Tibial nerve (tissue), 3 donors: ENCODE data around the gene IGF1R.

ENCODE experiments used
- POLR2A ChIP-seq, 2 donors: fragments of 450-650 bp; IDR thresholded peaks; one replicate each; pipeline ENCODE4 v1.6.1; 2017; ENCODE audit warnings: antibody characterized with exemption in 2 of 2, mild to moderate bottlenecking in 2 of 2, moderate library complexity in 2 of 2
- TF ChIP-seq, protein P1 (sequence below), 5 experiments: fragments of 200-600 bp in 3 of 5; fragments of 450-650 bp in 2 of 5; sonication (generic) in 3 of 5; IDR thresholded peaks; one replicate each; pipeline ENCODE4 v1.5.1; 2016 to 2019; ENCODE audit warnings: antibody characterized with exemption in 5 of 5, mild to moderate bottlenecking in 3 of 5, moderate library complexity in 2 of 5

GRCh38 chr15:98785807-98786621, 137.7 kb downstream of the IGF1R start:
- TF ChIP-seq, protein P1, sequence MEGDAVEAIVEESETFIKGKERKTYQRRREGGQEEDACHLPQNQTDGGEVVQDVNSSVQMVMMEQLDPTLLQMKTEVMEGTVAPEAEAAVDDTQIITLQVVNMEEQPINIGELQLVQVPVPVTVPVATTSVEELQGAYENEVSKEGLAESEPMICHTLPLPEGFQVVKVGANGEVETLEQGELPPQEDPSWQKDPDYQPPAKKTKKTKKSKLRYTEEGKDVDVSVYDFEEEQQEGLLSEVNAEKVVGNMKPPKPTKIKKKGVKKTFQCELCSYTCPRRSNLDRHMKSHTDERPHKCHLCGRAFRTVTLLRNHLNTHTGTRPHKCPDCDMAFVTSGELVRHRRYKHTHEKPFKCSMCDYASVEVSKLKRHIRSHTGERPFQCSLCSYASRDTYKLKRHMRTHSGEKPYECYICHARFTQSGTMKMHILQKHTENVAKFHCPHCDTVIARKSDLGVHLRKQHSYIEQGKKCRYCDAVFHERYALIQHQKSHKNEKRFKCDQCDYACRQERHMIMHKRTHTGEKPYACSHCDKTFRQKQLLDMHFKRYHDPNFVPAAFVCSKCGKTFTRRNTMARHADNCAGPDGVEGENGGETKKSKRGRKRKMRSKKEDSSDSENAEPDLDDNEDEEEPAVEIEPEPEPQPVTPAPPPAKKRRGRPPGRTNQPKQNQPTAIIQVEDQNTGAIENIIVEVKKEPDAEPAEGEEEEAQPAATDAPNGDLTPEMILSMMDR (IDR thresholded peaks at IDR 0.05) = no peak
- TF ChIP-seq POLR2A (IDR thresholded peaks at IDR 0.05) = no peak
